NB4 (cell line): ENCODE data around the gene SH3PXD2B.

Source experiments
- DNase-seq: peaks from one replicate; pipeline ENCODE4 v3.0.0; 2010; ENCODE audit warnings: low read depth
- H3K4me3 ChIP-seq: one replicate; pipeline ENCODE4 v1.5.1; 2011; ENCODE audit warnings: mild to moderate bottlenecking, low read depth, low read length, moderate library complexity
- MYC ChIP-seq: IDR thresholded peaks from 2 replicates; pipeline ENCODE4 v1.6.1; 2011; ENCODE audit warnings: low read depth, low read length
- POLR2A ChIP-seq: IDR thresholded peaks from 2 replicates; pipeline ENCODE4 v1.6.1; 2011; ENCODE audit warnings: mild to moderate bottlenecking; ENCODE audit not compliant: insufficient read length; ENCODE audit errors: extremely low read depth
- TF ChIP-seq, protein P1 (sequence below): IDR thresholded peaks from 2 replicates; pipeline ENCODE4 v1.6.1; 2011; ENCODE audit warnings: low read depth, low read length
- TF ChIP-seq, protein P2 (sequence below): IDR thresholded peaks from one replicate; pipeline ENCODE4 v1.5.1; 2012; ENCODE audit warnings: low read depth, low read length

Gene SH3PXD2B

DNA sequence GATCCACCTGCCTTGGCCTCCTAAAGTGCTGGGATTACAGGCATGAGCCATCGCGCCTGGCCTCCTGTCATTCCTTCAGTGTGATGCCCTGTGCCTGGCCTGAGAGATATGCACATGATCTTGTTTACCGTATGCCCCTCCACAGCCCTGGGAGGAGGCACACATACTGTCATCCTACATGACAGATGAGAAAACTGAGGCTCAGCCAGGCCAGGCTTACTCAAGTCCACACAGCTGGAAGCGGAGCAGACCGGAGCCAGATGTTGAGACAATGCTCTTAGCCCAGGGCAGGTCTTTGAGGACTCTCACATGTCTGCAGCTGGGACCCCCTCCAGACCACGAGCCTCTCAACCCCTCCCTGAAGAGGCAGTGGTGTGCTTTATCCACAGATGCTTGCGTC is 38.7 kb upstream of the SH3PXD2B start:
- TF ChIP-seq, protein P1, sequence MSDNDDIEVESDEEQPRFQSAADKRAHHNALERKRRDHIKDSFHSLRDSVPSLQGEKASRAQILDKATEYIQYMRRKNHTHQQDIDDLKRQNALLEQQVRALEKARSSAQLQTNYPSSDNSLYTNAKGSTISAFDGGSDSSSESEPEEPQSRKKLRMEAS: no peak
- TF ChIP-seq, protein P2, sequence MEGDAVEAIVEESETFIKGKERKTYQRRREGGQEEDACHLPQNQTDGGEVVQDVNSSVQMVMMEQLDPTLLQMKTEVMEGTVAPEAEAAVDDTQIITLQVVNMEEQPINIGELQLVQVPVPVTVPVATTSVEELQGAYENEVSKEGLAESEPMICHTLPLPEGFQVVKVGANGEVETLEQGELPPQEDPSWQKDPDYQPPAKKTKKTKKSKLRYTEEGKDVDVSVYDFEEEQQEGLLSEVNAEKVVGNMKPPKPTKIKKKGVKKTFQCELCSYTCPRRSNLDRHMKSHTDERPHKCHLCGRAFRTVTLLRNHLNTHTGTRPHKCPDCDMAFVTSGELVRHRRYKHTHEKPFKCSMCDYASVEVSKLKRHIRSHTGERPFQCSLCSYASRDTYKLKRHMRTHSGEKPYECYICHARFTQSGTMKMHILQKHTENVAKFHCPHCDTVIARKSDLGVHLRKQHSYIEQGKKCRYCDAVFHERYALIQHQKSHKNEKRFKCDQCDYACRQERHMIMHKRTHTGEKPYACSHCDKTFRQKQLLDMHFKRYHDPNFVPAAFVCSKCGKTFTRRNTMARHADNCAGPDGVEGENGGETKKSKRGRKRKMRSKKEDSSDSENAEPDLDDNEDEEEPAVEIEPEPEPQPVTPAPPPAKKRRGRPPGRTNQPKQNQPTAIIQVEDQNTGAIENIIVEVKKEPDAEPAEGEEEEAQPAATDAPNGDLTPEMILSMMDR: no peak
- TF ChIP-seq MYC: no peak
- no peak for TF ChIP-seq POLR2A
- no peak for DNase-seq
- no peak overlapping the region for H3K4me3 ChIP-seq

- H3K4me3 ChIP-seq: no peak overlapping the region
- TF ChIP-seq, protein P1: no peak
- TF ChIP-seq, protein P2: no peak
- no peak for TF ChIP-seq POLR2A
- TF ChIP-seq MYC: no peak
- no peak for DNase-seq
Measured at GRCh38 chr5:172492097-172492840, 37.9 kb upstream of the SH3PXD2B start.

DNA sequence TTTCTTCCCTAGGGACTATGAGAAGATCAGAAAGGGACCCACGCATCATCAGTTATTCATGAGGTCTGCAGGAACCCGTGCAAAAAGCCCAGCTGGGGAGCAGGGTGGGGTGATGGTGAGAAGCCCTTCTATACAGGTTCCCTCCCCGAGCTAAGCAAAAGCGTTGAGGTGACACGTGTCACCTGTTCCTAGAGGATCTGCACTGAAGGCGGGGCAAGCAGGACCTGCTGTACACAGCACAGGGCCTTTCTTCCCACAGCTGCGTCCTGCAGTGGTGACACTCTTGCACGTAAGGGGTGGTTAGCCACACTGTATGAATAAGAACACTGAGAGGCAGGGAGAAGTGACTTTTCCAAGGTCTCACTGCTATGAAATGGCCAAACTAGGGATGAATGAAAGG is 37.2 kb upstream of the SH3PXD2B start:
- TF ChIP-seq POLR2A (no peak), MYC (no peak)
- TF ChIP-seq, protein P2: no peak
- TF ChIP-seq, protein P1: no peak
- no peak overlapping the region for H3K4me3 ChIP-seq
- DNase-seq: no peak

DNA sequence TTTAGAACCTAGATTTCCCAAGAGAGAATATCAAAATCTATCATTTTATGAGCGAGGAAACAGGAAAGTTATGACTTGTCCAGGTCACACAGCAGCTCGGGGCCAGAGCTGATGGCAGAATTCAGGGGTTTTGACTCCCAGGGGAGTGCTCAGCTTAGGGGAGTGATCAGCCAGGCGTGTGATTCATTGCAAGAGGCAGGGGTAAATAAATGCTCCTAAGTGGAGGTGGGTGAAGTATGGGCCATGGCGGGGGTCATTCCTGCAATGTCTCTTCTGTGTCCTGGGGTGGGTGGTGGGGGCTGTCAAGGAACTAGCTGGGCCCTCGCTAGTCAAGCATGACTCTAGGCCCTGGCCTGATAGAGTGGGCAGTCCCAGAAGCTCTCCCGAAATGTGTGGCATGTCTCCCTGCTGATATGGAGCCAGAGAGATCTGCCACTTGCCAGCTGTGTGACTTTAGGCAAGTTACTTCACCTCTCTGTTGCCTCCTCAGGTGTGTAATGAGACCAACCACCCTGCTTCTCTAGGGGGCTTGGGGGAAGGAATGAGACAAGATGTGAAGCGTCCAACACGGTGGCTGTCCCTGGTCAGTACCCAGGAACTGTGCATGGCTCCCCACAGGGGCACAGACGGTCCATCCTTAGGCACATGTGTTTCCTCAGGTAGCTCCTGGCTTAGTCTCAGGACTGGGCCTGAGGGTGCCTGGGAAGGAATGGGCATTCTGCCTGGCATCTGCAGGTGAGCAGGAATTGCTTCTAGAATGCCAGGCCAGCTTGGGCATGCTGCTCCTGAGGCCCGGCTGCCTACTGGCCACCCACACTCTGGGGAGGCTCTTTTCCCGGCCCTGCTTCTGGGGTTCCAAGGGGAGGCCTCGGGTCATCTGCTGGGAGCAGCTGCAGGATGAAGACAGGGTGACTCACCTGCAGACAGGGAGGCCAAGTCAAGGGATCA is 36.5 kb upstream of the SH3PXD2B start:
- no peak overlapping the region for H3K4me3 ChIP-seq
- DNase-seq: peak; percentile 19
- TF ChIP-seq, protein P1: no peak
- TF ChIP-seq POLR2A: no peak

DNA sequence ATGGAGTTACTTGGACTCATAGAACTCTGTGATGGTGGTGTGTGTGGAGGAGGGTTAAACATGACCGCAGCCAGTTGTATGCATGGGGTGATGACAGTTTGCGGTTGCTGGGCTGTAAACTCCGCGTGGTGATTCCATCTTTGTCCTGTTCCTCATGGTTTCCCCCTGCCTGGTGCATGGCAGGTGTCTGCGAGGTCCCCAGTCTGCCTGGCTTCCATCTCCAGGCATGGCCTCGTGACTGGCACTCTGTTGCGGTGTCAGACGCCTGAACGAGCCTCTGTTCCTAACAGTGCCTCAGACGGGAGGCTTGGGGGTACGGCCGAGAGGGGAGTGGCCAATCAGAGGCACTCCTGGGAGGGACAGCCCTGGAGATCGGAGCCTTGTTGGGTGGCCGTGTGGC is 33.9 kb upstream of the SH3PXD2B start:
- TF ChIP-seq, protein P2: no peak
- no peak for TF ChIP-seq MYC
- TF ChIP-seq POLR2A: no peak
- TF ChIP-seq, protein P1: no peak
- no peak overlapping the region for H3K4me3 ChIP-seq
- no peak for DNase-seq

- TF ChIP-seq, protein P2: no peak
- TF ChIP-seq, protein P1: no peak
- TF ChIP-seq MYC (no peak), POLR2A (no peak)
- DNase-seq: no peak
- no peak overlapping the region for H3K4me3 ChIP-seq
Measured at GRCh38 chr5:172487671-172488070, 33.3 kb upstream of the SH3PXD2B start.
